Lower lobe of right lung (tissue), 2 donors: Measurements from ENCODE around the gene SLC25A29. TPM values are rescaled to one million over a fixed set of nuclear protein-coding genes. Genes with fewer than 3 reads are reported as not detected.
A peak's percentile ranks its signal among the peaks of the same experiment; 100 is the strongest.

Experiments
- ATAC-seq, 2 donors: fragments of 200-7000 bp; cut with Tn5 transposase; one replicate each; pipeline ENCODE4 v1.9.1; 2020 to 2022; ENCODE audit warnings: mild to moderate bottlenecking in 2 of 2, moderate library complexity in 2 of 2
- DNase-seq: peaks from one replicate; pipeline ENCODE4 v3.0.0-alpha.2; 2020
- H3K27ac ChIP-seq: fragments of 200-600 bp; one replicate; pipeline ENCODE4 v1.8.0; 2022
- H3K27me3 ChIP-seq: fragments of 200-600 bp; one replicate; pipeline ENCODE4 v1.8.0; 2022; ENCODE audit warnings: low read depth
- H3K36me3 ChIP-seq: fragments of 200-600 bp; one replicate; pipeline ENCODE4 v1.8.0; 2022; ENCODE audit warnings: mild to moderate bottlenecking
- H3K4me1 ChIP-seq: fragments of 200-600 bp; one replicate; pipeline ENCODE4 v1.8.0; 2022
- H3K4me3 ChIP-seq: fragments of 200-600 bp; one replicate; pipeline ENCODE4 v1.8.0; 2022; ENCODE audit warnings: mild to moderate bottlenecking
- H3K9me3 ChIP-seq: fragments of 200-600 bp; one replicate; pipeline ENCODE4 v1.8.0; 2022
- CTCF ChIP-seq: fragments of 200-600 bp; IDR thresholded peaks from one replicate; pipeline ENCODE4 v1.8.0; 2022; ENCODE audit warnings: antibody characterized with exemption, mild to moderate bottlenecking
- intact Hi-C: fragments of 100-400 bp; cut with DNase I; formaldehyde crosslinking; loops from one replicate; pipeline ENCODE4 v1.11.0; 2022
- microRNA-seq: library from miRNA; unstranded; fragments of <30 nt; microRNA quantifications from one replicate; pipeline ENCODE4 v1.2.0, GENCODE V29; 2020; ENCODE audit warnings: borderline number of aligned reads
- total RNA-seq: library from RNA; stranded (reverse); fragmentation: NEBNext Ultra II Directional; extraction: Animal tissue kit (Norgen Biotek cat#: 25700); gene quantifications from one replicate; pipeline ENCODE4 v1.2.1, GENCODE V29; 2021
- donor health status: DM: no; HTN: yes; CAD: no; lungs with severe emphysema.

Gene SLC25A29
- total RNA-seq, 1 donor from 2014 or later, result 76.0 TPM

- no peak overlapping the region for H3K27ac ChIP-seq
- TF ChIP-seq CTCF, result peak; percentile 57
These were observed 59.3 kb downstream of the SLC25A29 start for GRCh38 chr14:100246809-100247428.

GRCh38 chr14:100243020-100243419 lies 63.2 kb downstream of the SLC25A29 start:
- H3K27me3 ChIP-seq, result no peaks in the 10 kb centered on the region
- no peak for TF ChIP-seq CTCF
- peaks cover 71% of the 10 kb centered on the region for H3K4me1 ChIP-seq
- DNase-seq (no peak), ATAC-seq (no peak)
- H3K36me3 ChIP-seq, result no peaks in the 10 kb centered on the region
- H3K4me3 ChIP-seq, result no peak overlapping the region
- H3K9me3 ChIP-seq, result no peaks in the 10 kb centered on the region
- no peak overlapping the region for H3K27ac ChIP-seq
- intact Hi-C loops, result no loop called here

More at GRCh38 chr14:100246809-100247428, 59.3 kb downstream of the SLC25A29 start:
- ATAC-seq, result peak; percentile 65 to 83
- Histone ChIP-seq H3K4me3 (no peak overlapping the region), H3K27me3 (no peaks in the 10 kb centered on the region), H3K4me1 (peaks cover 83% of the 10 kb centered on the region), H3K9me3 (no peaks in the 10 kb centered on the region), H3K36me3 (no peaks in the 10 kb centered on the region)
- no peak for DNase-seq
- intact Hi-C loops, result no loop called here

GRCh38 chr14:100241279-100241678 lies 65.0 kb downstream of the SLC25A29 start:
- Histone ChIP-seq H3K27ac (peak overlapping the region; percentile 82), H3K4me3 (peak overlapping the region; percentile 67), H3K9me3 (no peaks in the 10 kb centered on the region), H3K36me3 (no peaks in the 10 kb centered on the region), H3K4me1 (peaks cover 70% of the 10 kb centered on the region), H3K27me3 (no peaks in the 10 kb centered on the region)
- TF ChIP-seq CTCF, result no peak
- DNase-seq, result no peak
- no peak for ATAC-seq
- intact Hi-C loops, result no loop called here

Small RNA genes within 50 kb of the gene (microRNA-seq; reads per million reads assigned to microRNA genes)
- 87.0 reads per million, percentile 49 among the genes with 10 or more reads in this experiment for gene MIR345
- gene MIR6764, result not detected

Other genes starting within 250 kb of the SLC25A29 start
- 226 TPM for gene EVL, start 241.0 kb downstream of the SLC25A29 start, total RNA-seq
- gene DEGS2, start 146.8 kb downstream of the SLC25A29 start, total RNA-seq, result 5.8 TPM
- gene YY1, start 67.3 kb downstream of the SLC25A29 start, total RNA-seq, result 74.8 TPM
- gene SLC25A47, start 16.9 kb upstream of the SLC25A29 start, total RNA-seq, result not detected
- gene WDR25, start 70.0 kb upstream of the SLC25A29 start, total RNA-seq, result 8.3 TPM